ENCODE data around the gene NVL.

GRCh38 chr1:224329484-224329841 lies 509 bp downstream of the NVL start:
- TF ChIP-seq CTCF (IDR thresholded peaks at IDR 0.05), result no peak
- TF ChIP-seq EZH2 (IDR thresholded peaks at IDR 0.05), result no peak
- TF ChIP-seq EZH2phosphoT487 (IDR thresholded peaks at IDR 0.05), result no peak

All from neural progenitor cell (in vitro differentiated cells).